ENCODE results near the gene LRRFIP1.

The LRRFIP1 gene

DNA sequence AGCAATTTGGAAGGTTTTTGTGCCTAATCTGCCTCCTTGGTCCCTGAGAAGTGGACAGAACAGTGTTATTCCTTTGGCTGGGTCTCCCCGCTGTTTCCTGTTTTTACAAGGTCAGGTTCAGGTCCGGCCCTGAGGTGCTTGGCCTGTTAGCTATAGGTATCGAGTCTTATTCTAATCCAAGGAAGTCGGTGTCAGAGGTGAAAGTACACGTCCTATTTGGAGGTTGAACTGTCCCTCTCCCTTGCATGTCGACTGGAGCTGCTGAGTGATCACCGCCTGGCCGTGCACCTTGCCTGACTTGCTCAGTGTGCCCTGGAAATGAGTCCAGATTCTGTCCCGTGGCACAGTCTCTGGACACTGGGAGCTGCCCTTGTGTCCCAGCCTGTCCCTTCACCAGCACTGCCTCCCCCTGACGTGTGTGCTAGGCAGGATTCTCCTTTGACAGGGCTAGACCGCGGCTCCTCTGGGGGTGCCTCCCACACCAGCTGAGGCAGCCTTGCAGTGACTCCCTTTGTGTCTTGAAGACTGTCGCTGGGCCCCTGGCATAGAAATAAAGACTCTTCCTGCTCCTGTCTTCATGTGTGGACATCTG, 105.5 kb downstream of the LRRFIP1 start:
- no peak overlapping the region for H3K4me3 ChIP-seq (replicated peaks in 1 of 2; ENCODE audit: low read depth in 2 of 2, low read length in 2 of 2)
- TF ChIP-seq CTCF (IDR thresholded peaks at IDR 0.05; ENCODE audit: low read depth, low read length) = no peak
- no peak for DNase-seq (ENCODE audit: low read depth in 2 of 2)

DNA sequence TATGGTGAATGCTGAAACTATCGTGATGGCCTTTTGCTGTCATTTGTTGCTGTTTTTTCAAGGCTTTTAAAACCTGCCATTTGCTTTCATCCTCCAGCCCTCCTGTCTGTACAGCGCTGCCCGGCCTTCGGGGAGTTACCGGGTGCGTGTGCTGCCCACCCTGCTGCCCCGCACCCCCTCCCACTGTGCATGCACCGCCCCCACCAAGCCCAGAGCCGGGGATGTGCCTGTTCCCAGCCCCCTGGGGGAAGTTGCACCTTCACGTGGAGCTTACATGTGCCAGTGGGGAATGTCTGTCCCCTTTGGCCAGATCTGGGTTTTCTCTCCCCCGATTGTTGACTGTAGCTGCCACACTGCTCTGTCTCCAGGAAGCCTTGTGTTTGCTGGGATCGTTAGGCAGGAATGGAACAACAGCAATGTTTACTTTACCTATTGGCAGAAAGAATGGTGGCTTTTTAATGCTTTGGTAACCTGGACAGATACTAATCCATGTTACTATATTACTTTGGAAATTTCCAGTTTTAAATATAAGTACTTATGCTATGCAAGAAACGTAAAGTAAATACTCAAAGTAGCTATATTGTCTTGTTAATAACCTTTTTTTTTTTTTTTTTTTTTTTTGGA, 106.4 kb downstream of the LRRFIP1 start:
- no peak overlapping the region for H3K4me3 ChIP-seq (replicated peaks in 1 of 2; ENCODE audit: low read depth in 2 of 2, low read length in 2 of 2)
- DNase-seq (ENCODE audit: low read depth in 2 of 2) = no peak

GRCh38 chr2:237734905-237735623, 107.7 kb downstream of the LRRFIP1 start:
- no peak for TF ChIP-seq CTCF (IDR thresholded peaks at IDR 0.05; ENCODE audit: low read depth, low read length)
- DNase-seq (ENCODE audit: low read depth in 2 of 2) = no peak
- H3K4me3 ChIP-seq (replicated peaks in 1 of 2; ENCODE audit: low read depth in 2 of 2, low read length in 2 of 2) = no peak overlapping the region

More for the DNA sequence above, 106.4 kb downstream of the LRRFIP1 start:
- TF ChIP-seq CTCF (IDR thresholded peaks at IDR 0.05; ENCODE audit: low read depth, low read length) = no peak

DNA sequence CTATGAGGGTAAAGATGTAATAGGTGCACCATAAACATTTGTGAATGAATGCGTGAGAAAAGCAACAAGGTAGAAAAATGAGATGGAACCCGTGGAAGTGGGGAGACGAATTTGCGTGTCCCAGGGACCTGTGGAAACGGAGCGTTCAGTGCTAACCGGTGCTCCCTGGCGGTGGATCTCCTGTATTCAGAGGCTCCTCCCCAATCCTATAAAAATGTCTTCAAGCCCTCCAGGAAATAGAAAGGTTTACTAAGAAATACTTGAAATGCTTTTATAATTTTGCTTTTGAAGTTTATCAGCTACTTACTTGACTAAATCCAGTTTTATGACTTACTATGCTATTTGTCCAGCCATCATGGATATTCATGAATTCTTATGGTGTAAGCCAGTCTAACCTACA, 108.4 kb downstream of the LRRFIP1 start:
- H3K4me3 ChIP-seq (replicated peaks in 1 of 2; ENCODE audit: low read depth in 2 of 2, low read length in 2 of 2) = no peak overlapping the region
- TF ChIP-seq CTCF (IDR thresholded peaks at IDR 0.05; ENCODE audit: low read depth, low read length) = no peak
- no peak for DNase-seq (ENCODE audit: low read depth in 2 of 2)

DNA sequence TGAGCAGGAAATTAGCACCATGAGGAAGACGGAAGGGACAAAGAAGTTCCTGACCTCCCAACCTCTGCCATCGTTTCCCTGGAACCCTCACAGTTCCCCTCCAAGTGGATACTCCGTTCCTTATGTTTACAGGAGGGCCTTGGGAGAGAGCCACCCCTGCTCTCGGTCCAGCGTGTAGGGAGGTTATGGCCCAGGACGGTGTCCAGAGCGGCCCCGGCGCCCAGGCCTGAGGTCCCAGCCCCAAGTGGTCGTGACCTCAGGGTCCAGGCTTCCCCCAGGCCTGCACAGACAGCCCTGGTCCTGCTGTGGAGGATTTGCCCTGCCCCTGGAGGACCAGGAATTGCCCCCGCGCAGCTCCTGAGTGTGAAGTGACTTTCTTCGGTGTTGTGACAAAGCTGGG, 109.4 kb downstream of the LRRFIP1 start:
- no peak for DNase-seq (ENCODE audit: low read depth in 2 of 2)
- H3K4me3 ChIP-seq (replicated peaks in 1 of 2; ENCODE audit: low read depth in 2 of 2, low read length in 2 of 2) = no peak overlapping the region
- no peak for TF ChIP-seq CTCF (IDR thresholded peaks at IDR 0.05; ENCODE audit: low read depth, low read length)

DNA sequence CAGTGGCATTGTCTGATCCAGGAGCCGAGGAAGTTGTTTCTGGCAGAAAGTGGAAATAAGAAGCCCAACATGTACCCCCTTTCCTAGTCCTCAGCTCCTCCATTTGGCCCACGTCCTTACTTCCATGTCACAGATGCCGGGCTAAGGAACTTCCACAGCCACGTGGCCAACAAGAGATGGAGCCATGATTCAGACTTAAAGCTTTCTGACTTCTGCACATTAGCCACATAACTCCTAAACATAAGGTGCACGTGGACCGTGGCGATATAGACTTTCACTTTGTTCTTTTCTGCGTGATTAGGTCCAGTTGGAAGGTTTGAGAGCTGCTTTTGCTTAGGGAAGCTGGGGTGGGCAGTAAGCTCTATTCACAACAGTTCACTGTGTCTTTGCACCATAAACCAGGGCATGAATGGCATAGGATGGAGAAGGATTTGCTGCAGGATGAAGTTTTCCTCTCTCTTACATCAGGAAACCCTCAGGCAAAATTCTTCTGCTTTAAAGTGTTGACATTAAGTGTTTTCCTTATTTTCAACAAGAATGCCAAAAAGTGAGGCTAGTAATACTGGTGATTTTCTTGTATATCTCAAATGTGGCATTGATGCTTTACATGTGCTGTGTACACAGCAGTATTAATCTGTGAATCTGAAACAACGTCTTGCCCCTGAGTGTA, 109.9 kb downstream of the LRRFIP1 start:
- H3K4me3 ChIP-seq (replicated peaks in 1 of 2; ENCODE audit: low read depth in 2 of 2, low read length in 2 of 2) = no peak overlapping the region
- no peak for DNase-seq (ENCODE audit: low read depth in 2 of 2)
- TF ChIP-seq CTCF (IDR thresholded peaks at IDR 0.05; ENCODE audit: low read depth, low read length) = no peak

All from cardiac fibroblast (primary cell).